Progenitor cell of endocrine pancreas (in vitro differentiated cells): ENCODE data around the gene TMEM191B. TPM values are rescaled to one million over a fixed set of nuclear protein-coding genes. Genes with fewer than 3 reads are reported as not detected.
"Not testable (repeated sequence)": the region's sequence is repeated elsewhere in the genome, so short reads cannot be mapped to it uniquely, and the experiment has no call there.

Experiments used
- DNase-seq: peaks from one replicate; pipeline ENCODE4 v3.0.0; 2021; ENCODE audit warnings: low spot score; ENCODE audit not compliant: unreplicated experiment
- H3K27ac Mint-ChIP-seq: 2 replicates; pipeline ENCODE4 v1.8.0; 2021; ENCODE audit warnings: mild to moderate bottlenecking, moderate library complexity, mixed read lengths
- H3K27me3 Mint-ChIP-seq: 2 replicates; pipeline ENCODE4 v1.8.0; 2021; ENCODE audit warnings: mixed read lengths
- H3K36me3 Mint-ChIP-seq: 2 replicates; pipeline ENCODE4 v1.8.0; 2022; ENCODE audit warnings: mixed read lengths; ENCODE audit not compliant: insufficient read depth
- H3K4me1 Mint-ChIP-seq: 2 replicates; pipeline ENCODE4 v1.8.0; 2021; ENCODE audit warnings: low read depth, mixed read lengths
- H3K4me3 Mint-ChIP-seq: 2 replicates; pipeline ENCODE4 v1.8.0; 2021; ENCODE audit warnings: low read depth, mild to moderate bottlenecking, moderate library complexity, mixed read lengths
- H3K9me3 Mint-ChIP-seq: 2 replicates; pipeline ENCODE4 v1.8.0; 2021; ENCODE audit warnings: low read depth, mixed read lengths
- total RNA-seq: library from RNA; stranded (reverse); gene quantifications from 2 replicates; pipeline ENCODE4 v1.2.1, GENCODE V29; 2021

The TMEM191B gene
- total RNA-seq, 1 donor from 2014 or later, result 2.2 TPM

DNA sequence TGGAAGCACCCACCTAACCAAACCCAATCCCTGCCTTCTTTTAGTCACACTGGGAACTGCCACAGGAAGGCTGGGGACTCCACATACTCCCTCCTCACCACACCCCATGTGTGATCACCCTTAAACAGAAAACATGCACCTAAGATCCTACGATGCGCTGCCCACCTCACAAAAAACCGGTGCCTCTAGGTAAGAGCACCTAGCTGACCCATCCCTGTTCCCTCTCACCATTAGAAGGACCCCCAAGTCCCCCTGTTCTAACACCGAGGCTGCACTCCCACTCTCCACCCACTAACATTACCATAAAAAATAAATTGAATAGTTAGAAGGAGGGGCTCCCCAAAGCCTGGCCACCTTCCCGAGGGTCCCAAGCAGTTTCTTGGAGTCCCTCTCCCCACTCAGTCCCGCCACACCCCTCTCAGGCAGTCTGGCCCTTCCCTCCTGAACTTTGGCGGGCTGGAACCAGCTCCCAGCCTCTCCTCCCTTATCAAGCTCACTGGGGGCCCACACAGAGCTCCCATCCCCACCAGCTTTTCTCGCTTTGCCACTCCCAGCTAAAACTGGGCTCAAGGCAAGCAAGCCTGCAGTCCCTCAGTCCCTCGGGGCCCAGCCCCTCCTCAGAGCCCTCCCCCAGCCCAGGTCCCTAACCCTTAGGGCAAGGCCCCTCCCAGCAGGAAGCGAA is 46.0 kb downstream of the TMEM191B start:
- H3K4me3 Mint-ChIP-seq, DNase-seq, H3K9me3 Mint-ChIP-seq, H3K36me3 Mint-ChIP-seq, H3K27me3 Mint-ChIP-seq, H3K4me1 Mint-ChIP-seq: not testable (repeated sequence)
- peak overlapping the region; percentile 81 for H3K27ac Mint-ChIP-seq

DNA sequence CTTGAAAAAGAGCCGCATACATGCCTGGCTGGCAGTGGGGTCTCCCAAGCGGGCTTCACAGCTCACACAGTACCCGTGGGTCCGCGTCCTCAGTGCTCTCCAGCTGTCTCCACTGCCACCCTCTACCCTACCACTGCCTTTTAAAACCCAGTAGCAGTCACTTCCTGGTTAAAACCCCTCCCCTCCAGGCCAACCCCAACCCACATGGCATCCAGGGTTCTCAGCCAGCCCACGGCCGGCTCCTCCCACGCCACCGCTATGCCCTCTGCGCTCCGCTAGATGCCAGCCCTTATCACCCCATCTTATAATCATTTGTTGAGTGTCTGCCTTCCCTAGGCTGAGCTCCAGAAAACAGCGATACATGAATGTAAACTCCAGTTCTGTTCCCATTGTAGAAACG is 47.0 kb downstream of the TMEM191B start:
- H3K4me3 Mint-ChIP-seq, H3K27ac Mint-ChIP-seq, H3K36me3 Mint-ChIP-seq, DNase-seq, H3K9me3 Mint-ChIP-seq, H3K27me3 Mint-ChIP-seq, H3K4me1 Mint-ChIP-seq: not testable (repeated sequence)

DNA sequence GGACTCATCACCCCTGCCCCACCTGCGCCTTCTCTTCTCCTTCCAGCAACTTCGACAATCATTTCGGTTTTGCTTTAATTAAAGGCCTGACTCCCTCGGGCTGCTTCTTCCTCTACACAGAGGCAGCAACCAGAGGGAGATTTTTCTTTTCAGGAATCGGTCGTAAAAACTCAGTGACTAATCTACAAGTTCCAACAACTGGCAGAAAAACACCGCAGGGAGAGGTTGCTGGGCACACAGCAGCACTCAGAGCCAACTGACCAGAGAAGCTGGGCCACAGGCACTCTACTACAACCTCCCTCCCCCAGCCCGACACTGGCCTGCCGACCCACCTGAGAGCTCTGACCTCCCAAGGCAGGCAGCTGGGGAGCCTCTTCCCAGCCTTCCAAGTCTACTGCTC is 48.1 kb downstream of the TMEM191B start:
- not testable (repeated sequence) for H3K4me1 Mint-ChIP-seq, H3K27ac Mint-ChIP-seq, DNase-seq, H3K36me3 Mint-ChIP-seq, H3K9me3 Mint-ChIP-seq, H3K4me3 Mint-ChIP-seq, H3K27me3 Mint-ChIP-seq

DNA sequence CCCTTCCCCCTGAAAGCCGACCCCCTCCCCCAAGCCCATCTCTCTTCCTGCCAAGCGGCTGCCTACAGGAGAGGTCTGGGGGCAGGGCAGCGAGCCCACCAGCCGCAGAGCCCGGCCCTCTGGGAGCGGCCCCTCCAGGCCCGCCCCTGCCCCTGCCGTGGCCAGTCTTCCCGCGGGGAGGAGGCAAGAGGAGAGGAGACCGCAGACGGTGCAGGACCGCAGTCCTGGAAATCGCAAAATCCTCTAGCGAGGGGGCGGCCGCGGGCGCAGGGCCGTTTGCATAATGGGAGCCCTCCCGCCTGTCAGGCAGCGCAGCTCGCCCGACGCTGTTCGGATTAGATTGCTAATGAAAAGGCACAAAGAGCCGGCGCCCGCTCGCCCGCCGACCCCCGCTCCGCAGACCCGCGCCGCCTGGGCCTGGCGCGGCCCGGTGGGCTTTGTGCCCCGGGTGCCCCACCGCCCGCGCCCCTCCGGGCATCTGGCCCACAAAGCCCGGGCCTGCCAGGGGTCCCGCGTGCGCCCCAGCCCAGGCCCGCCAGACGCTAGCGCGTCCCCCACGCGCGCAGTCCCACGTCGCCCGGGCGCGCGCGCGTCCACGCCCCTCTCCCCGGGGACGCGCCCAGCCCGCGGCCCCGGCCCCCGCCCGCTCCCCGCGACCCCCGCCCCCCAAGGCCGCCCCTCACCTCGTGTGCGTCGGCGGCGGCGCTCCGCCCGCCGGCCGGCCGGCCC is 49.7 kb downstream of the TMEM191B start:
- H3K9me3 Mint-ChIP-seq, H3K36me3 Mint-ChIP-seq, H3K27me3 Mint-ChIP-seq, H3K27ac Mint-ChIP-seq, DNase-seq, H3K4me1 Mint-ChIP-seq, H3K4me3 Mint-ChIP-seq: not testable (repeated sequence)

DNA sequence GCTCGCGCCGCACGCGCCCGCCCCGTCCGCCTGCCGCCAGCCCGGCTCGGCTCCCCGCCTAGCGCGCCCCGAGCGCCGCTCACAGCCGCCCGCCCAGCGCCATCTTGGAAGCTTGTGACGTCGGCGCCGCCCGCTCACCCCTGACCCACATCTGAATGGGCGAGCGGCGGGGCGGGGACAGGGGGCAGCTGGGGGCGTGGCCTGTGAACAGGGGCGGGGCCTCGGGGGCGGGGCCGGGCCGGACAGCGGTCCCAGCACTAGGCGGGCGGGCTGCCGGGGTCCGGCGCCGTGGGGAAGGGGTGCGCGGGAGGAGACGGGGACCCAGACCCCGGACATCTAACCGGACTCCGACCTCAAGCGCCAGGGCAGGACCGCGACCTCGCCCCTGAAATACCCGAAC is 50.2 kb downstream of the TMEM191B start:
- H3K36me3 Mint-ChIP-seq, H3K27me3 Mint-ChIP-seq, H3K27ac Mint-ChIP-seq, DNase-seq, H3K4me3 Mint-ChIP-seq, H3K9me3 Mint-ChIP-seq, H3K4me1 Mint-ChIP-seq: not testable (repeated sequence)

Other genes with a start within 250 kb of the TMEM191B start
- 0.55 TPM in 1 of 2 replicates, not detected in the other for gene GGTLC3, start 9.6 kb upstream of the TMEM191B start, total RNA-seq
- gene RIMBP3, start 84.1 kb downstream of the TMEM191B start, total RNA-seq, result 1.6 and 1.9 TPM in 2 replicates